Measurements from ENCODE around the gene STX16.

The STX16 gene

GRCh38 chr20:58650776-58651558, at the start of gene STX16:
Gene STX16, plus strand, starts transcription at chr20:58651283. Its CDS starts 724 bp downstream, at chr20:58652007.
- peak; percentile 90 for DNase-seq

DNA sequence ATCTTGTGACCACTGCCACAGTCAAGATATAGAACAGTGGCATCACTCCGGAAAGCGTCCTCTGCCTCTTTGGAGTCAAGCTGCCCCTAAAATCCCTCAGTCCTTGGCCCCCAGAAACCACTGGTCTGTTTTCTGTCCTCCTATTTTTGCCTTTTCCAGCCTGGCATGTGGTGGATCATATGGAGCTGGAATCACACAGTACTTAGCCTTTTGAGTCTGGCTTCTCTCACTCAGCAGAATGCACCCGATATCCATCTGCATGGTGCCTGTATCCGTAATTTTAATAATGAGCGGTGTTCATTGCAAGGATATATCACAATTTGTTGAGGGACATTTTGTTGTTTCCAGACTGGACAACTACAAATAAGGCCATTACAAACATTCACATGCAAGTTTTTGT, 49.0 kb upstream of the STX16 start:
- DNase-seq = no peak

- no peak for DNase-seq
Measured at GRCh38 chr20:58603721-58604120, 47.4 kb upstream of the STX16 start.

DNA sequence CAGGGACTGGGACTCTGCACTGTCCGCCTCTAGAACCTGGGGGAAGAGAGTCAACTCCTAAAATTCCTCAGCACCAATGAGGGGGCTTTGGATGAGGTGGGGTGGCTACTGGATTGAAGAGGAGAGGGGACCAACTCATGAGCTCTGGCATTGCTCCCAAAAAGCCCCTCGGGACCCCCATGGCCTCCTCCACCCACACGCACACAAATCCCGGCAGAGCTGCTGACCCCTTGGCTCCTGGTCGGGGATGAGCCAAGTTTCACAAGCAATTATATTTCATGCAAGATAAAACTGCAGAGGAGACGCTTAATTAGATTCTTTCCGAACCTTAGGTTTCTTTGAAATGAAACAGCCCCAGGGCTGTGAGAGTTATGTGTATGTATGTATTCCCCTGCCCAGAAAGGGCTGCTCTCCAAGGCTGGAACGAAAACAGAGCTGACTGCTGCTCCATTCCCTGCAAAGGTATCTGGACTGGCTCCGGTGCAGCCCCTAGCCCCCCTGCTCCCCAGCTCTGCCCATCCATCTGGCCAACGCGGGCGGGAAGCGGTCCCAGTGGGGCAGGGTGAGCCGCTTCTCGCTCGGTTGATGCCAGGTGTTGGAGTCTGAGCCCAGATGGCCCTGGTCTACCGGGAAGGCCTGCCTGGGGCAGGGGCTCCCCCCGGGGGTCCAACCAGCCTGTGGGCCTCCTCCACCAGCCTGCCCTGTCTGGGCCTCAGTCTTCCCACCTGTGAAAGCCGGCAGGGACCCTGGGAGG, 46.8 kb upstream of the STX16 start:
- DNase-seq = no peak

DNA sequence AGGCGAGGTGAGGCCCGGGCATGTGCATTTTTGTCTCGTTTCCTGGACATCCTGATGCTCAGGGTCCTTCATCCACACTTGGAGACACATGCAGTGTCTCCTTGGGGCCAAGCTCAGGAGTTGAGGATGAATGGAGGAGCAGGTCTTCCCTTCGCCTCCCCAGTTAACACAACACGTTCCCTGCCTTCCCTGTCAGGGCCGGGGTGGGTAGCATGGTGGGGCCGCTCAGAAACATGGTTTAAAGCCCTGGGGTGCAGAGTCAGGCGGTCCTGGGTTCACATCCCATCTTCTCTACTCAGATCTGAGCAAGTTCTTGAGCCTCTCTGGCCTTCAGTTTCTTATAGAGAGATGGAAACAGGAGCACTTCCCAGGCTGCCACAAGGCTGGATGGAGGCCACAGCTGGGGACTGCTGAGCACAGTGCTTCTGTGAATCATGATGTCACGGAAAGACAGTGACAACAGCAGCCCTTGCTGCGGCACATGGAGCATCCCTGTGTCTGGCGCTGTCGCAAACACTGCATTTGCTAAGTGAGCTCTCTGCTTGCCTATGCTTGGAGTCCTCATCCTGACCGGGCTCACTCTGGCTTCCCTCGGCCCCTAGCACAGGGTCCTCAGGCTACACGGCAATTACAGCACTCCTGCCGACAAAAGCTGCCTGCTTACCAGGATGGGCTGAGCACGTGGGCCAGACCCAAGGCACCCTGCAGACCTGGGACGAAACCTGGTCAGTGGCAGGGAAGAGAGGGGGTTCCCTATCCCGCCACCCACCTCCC, 45.6 kb upstream of the STX16 start:
- no peak for DNase-seq

DNA sequence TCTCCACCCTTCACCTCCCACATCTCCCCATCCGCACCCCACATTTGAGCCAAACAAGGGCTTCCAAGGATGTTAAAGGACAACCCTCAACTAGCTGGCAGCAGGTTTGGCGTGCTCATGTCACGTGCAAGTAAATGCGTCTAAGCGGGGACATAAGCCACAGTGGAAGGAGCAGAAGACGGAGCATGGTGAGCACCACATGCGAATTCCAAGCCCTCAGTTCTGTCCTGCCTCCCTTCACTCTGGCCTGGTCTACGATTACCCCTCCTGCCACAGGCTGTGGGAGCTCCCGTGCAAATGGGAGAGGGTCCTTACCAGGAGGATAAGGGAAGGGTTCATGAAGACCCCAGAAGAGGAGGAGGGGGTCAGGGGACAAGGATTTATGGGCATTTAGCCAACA, 44.9 kb upstream of the STX16 start:
- DNase-seq = no peak

GRCh38 chr20:58608096-58608840, 42.8 kb upstream of the STX16 start:
- no peak for DNase-seq

GRCh38 chr20:58609026-58609425, 42.1 kb upstream of the STX16 start:
- DNase-seq = no peak

GRCh38 chr20:58610071-58610800, 40.8 kb upstream of the STX16 start:
- DNase-seq = no peak

DNA sequence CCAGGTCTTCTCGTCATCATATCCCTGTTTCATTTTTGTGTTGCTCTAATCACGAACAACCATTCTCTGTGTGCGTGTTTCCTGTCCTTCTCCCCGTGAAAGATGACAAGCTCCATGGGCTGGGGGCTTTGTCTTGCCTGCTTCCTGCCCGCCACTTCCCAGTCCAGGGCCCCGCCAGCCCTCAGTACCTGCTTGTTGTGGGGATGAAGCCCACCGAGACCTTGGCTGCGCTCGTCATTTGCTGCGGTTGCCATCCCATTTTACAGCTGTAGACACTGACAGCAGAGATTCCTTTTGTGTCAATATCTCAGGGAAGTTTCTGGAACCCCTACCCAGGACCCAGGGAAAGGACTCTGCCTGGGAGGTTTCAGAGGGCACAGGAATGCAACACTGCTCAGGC, 40.3 kb upstream of the STX16 start:
- DNase-seq = no peak

DNA sequence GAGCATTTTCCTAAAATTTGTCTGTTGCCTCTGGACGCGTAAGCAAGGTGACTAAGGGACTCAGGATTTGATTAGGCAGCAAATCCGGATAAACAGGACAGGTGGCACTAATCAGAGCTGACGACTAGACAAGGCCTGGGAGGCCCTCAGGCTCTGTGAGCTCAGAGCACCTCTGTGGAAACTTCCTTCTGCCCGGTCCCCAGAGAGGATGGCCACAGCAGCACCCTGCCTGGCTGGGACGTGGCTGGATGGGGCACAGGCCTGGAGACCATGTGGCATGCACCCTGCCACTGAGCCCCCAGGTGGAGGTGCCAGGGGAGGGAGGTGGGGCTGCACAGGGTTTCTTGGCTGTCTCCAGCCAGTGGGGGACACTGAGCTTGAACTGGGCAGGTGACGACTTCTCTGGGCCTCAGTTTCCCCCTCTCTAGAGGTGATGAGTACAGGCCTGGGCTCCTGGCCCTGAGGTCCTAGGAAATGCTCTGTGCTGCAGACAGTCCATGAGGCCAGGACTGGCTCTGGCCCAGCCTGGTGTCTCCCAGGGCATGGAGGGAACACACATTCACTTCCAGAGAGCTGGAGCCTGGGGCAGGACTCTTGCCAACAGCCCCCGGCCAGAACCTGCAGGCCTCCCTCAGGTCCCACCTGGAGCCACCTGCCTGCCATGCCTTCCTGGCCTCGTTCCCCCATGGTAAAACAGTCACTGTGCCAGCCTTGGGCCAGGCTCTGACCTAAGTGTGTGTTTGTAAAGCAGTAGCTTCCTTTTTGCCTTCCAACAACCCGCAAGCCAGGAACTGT, 39.6 kb upstream of the STX16 start:
- no peak for DNase-seq

GRCh38 chr20:58612121-58612691, 38.9 kb upstream of the STX16 start:
- no peak for DNase-seq

DNA sequence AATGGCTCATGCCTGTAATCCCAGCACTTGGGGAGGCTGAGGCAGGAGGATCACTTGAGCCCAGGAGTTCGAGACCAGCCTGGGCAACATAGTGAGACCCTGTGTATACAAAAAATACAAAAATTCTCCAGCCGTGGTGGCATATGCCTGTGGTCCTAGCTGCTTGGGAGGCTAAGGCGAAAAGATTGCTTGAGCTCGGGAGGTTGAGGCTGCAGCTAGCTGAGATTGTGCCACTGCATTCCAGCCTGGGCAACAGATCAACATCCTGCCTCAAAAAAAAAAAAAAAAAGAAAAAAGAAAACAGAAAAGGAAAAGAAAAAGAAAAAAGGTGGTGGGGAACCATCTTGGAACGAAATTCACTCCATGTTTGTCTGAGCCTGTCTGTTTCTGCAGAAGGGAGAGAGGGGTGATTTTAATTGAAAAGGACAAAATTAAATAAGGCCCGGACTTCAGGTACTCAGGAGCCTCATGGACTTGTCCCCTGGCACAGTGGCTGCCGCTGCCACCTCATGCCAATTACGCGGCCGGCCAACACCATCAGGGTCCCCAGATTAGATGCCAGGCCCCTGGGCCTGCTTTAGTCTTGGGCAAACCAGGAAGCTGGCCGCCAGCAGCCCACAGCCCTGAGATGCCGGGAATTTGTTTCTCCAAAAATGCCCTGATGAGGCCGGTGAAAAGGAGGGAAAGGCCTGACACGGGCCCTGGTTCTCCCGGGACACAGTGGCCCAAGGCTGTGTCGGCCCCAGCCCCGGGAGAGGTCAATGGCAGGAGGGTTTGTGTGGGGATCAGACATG, 37.8 kb upstream of the STX16 start:
- DNase-seq = no peak

GRCh38 chr20:58614366-58614765, 36.7 kb upstream of the STX16 start:
- no peak for DNase-seq

- no peak for DNase-seq
Measured at GRCh38 chr20:58614984-58615760, 35.9 kb upstream of the STX16 start.

GRCh38 chr20:58616411-58616810, 34.7 kb upstream of the STX16 start:
- no peak for DNase-seq

GRCh38 chr20:58617158-58617557, 33.9 kb upstream of the STX16 start:
- no peak for DNase-seq

- no peak for DNase-seq
Measured at GRCh38 chr20:58618351-58619076, 32.6 kb upstream of the STX16 start.
